AG10803 (cell line): ENCODE data around the gene RAET1E.
"Not testable (repeated sequence)": the region's sequence is repeated elsewhere in the genome, so short reads cannot be mapped to it uniquely, and the experiment has no call there.

ENCODE experiments used
- DNase-seq: peaks from one replicate; pipeline ENCODE4 v3.0.0; 2010; ENCODE audit warnings: low read depth
- H3K4me3 ChIP-seq: 2 replicates; pipeline ENCODE4 v1.5.1; 2011; ENCODE audit warnings: mild to moderate bottlenecking, low read length, control low read depth
- CTCF ChIP-seq: conservative IDR thresholded peaks from 2 replicates; pipeline ENCODE4 v1.5.1; 2011; ENCODE audit warnings: mild to moderate bottlenecking, low read length, control low read depth, inconsistent platforms

Gene RAET1E

GRCh38 chr6:149898966-149899365 lies 1.1 kb upstream of the RAET1E start:
- no peak overlapping the region for H3K4me3 ChIP-seq
- DNase-seq, result no peak
- no peak for TF ChIP-seq CTCF

DNA sequence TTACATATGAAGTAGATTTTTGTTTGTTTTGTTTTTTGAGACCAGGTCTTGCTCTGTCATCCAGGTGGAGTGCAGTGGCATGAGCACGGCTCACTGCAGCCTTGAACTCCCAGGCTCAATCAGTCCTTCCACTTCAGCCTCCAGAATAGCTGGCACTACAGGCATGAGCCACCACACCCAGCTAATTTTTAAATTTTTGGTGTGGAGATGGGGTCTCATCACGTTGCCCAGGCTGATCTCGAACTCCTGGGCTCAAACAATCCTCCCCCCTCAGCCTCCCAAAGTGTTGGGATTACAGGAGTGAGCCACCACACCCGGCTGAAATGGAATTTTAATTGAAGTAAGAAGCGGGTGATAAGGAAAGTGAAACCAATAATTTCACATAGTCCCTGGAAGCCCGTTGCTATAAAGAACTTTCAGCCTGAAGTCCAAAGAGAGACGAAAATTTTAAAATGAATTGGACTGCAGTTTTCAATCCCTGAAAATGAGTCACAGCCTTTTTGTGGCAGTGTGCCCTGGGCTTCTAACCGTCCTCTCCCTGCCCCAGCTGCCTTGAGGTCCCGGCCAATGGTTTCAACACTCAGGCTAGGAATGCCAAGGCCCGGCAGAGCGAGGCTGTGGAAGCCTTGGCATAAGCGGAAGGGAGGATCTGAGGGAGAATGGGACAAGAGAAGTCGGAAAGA lies 757 bp downstream of the RAET1E start:
- H3K4me3 ChIP-seq, result peak overlapping the region; percentile 64
- DNase-seq, result peak; percentile 97

GRCh38 chr6:149896491-149896890 lies 1.4 kb downstream of the RAET1E start:
- TF ChIP-seq CTCF, result no peak
- peak overlapping the region; percentile 64 for H3K4me3 ChIP-seq
- DNase-seq, result peak; percentile 51

More for the DNA sequence above, 757 bp downstream of the RAET1E start:
- no peak for TF ChIP-seq CTCF

DNA sequence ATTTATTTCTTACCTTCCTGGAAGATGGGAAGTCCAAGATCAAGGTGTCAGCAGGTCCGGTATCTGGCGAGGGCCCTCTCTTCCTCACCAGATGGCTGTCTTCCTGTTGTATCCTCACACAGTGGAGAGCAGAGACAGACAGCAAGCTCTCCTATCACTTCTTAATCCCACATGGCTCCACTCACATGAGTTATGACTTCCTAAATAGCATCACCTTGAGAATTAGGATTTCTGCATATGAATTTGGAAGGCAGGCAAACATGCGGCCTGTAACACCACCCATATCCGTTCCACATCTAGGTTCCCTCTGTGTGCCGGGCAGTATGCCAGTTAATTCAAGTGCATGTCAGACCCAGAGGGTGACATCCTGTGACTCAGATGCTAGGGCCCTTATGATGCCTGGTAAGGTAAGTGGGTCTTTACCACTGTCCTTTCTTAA lies 2.1 kb downstream of the RAET1E start:
- peak; percentile 72 for DNase-seq
- no peak overlapping the region for H3K4me3 ChIP-seq
- TF ChIP-seq CTCF, result no peak

DNA sequence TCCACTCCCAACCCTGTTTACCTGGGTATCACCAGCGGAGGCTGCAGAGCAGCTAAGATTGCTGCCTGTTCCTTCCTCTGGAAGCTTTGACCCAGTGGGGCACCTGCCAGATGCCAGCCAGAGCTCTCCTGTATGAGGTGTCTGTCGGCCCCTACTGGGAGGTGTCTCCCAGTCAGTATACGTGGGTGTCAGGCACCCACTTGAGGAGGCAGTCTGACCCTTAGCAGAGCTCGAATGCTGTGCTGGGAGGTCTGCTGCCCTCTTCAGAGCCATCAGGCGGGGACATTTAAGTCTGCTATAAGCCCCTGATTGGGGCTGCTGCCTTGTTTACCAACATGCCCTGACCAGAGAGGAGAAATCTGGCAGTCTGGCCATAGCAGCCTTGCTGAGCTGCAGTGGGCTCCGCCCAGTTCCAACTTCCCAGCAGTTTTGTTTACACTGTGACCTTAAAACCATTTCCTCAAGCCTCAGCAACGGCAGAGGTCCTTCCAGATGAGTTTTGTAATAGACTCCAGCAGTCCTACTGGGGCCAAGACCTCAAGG lies 2.8 kb downstream of the RAET1E start:
- peak; percentile 92 for DNase-seq
- no peak overlapping the region for H3K4me3 ChIP-seq
- no peak for TF ChIP-seq CTCF

- not testable (repeated sequence) for H3K4me3 ChIP-seq, DNase-seq
Measured at GRCh38 chr6:149891864-149892263, 6.0 kb downstream of the RAET1E start.

- TF ChIP-seq CTCF, result no peak
- no peak for DNase-seq
- no peak overlapping the region for H3K4me3 ChIP-seq
Measured at GRCh38 chr6:149891259-149891658, 6.7 kb downstream of the RAET1E start.
